Mesenchymal stem cell (in vitro differentiated cells and primary cell): ENCODE results near the gene ZNF547.
A peak's percentile ranks its signal among the peaks of the same experiment; 100 is the strongest.

Experiments used
- DNase-seq: peaks from one replicate; pipeline ENCODE4 v3.0.0-alpha.2; 2013
- H2AFZ ChIP-seq: one replicate; pipeline ENCODE4 v1.6.1; 2013; ENCODE audit warnings: low read depth, mild to moderate bottlenecking, control low read depth, inconsistent platforms, low read length, moderate library complexity
- H2AK5ac ChIP-seq: 2 replicates; pipeline ENCODE4 v1.6.1; 2013; ENCODE audit warnings: low read length, moderate library complexity, mild to moderate bottlenecking, inconsistent platforms; ENCODE audit not compliant: severe bottlenecking
- H2BK120ac ChIP-seq: one replicate; pipeline ENCODE4 v1.6.1; 2013; ENCODE audit warnings: low read depth, mild to moderate bottlenecking, inconsistent platforms, low read length, moderate library complexity
- H2BK12ac ChIP-seq, 2 experiments: one replicate each; pipeline ENCODE4 v1.6.1; 2013; ENCODE audit warnings: inconsistent platforms in 2 of 2, low read length in 2 of 2, mild to moderate bottlenecking in 2 of 2, moderate library complexity in 2 of 2, control low read depth in 1 of 2
- H2BK15ac ChIP-seq: one replicate; pipeline ENCODE4 v1.6.1; 2013; ENCODE audit warnings: mild to moderate bottlenecking, low read depth, inconsistent platforms; ENCODE audit not compliant: poor library complexity, severe bottlenecking
- H2BK5ac ChIP-seq: 2 replicates; pipeline ENCODE4 v1.6.1; 2013; ENCODE audit warnings: low read depth, mild to moderate bottlenecking, low read length, control low read depth, inconsistent platforms; ENCODE audit not compliant: poor library complexity, severe bottlenecking
- H3K14ac ChIP-seq, 2 experiments: one replicate each; pipeline ENCODE4 v1.6.1; 2013; ENCODE audit warnings: inconsistent platforms in 2 of 2, low read length in 2 of 2, control low read depth in 1 of 2, mild to moderate bottlenecking in 1 of 2, moderate library complexity in 1 of 2
- H3K18ac ChIP-seq, 2 experiments: one replicate each; pipeline ENCODE4 v1.6.1; 2013; ENCODE audit warnings: inconsistent platforms in 2 of 2, low read length in 2 of 2, control low read depth in 1 of 2, low read depth in 1 of 2, mild to moderate bottlenecking in 1 of 2
- H3K23ac ChIP-seq, 2 experiments: one replicate each; pipeline ENCODE4 v1.6.1; 2013; ENCODE audit warnings: inconsistent platforms in 2 of 2, low read length in 2 of 2, mild to moderate bottlenecking in 2 of 2, moderate library complexity in 2 of 2, control low read depth in 1 of 2
- H3K27ac ChIP-seq: 2 replicates; pipeline ENCODE4 v1.5.1; 2013; ENCODE audit warnings: mild to moderate bottlenecking, moderate library complexity, low read length, control low read depth, inconsistent platforms; ENCODE audit not compliant: poor library complexity, severe bottlenecking
- H3K27me3 ChIP-seq, 2 experiments: 2 replicates each; pipeline versions ENCODE4 v1.6.1 to v1.7.0; 2013; ENCODE audit warnings: low read length in 2 of 2, mild to moderate bottlenecking in 2 of 2, moderate library complexity in 2 of 2, control low read depth in 1 of 2, inconsistent platforms in 1 of 2; ENCODE audit not compliant: control insufficient read depth in 1 of 2, insufficient read depth in 1 of 2
- H3K36me3 ChIP-seq, 2 experiments: 2 replicates each; pipeline versions ENCODE4 v1.6.1 to v1.7.0; 2013; ENCODE audit warnings: low read length in 2 of 2, control low read depth in 1 of 2, inconsistent platforms in 1 of 2, low read depth in 1 of 2, mild to moderate bottlenecking in 1 of 2; ENCODE audit not compliant: insufficient read depth in 2 of 2, control insufficient read depth in 1 of 2
- H3K4ac ChIP-seq, 2 experiments: one replicate each; pipeline ENCODE4 v1.6.1; 2013; ENCODE audit warnings: inconsistent platforms in 2 of 2, low read length in 2 of 2, mild to moderate bottlenecking in 2 of 2, moderate library complexity in 2 of 2, control low read depth in 1 of 2, low read depth in 1 of 2
- H3K4me1 ChIP-seq: 2 replicates; pipeline ENCODE4 v1.6.1; 2013; ENCODE audit warnings: low read depth, low read length, control low read depth; ENCODE audit not compliant: control insufficient read depth, insufficient read depth
- H3K4me2 ChIP-seq: 2 replicates; pipeline ENCODE4 v1.6.1; 2013; ENCODE audit warnings: low read length, mild to moderate bottlenecking, inconsistent platforms; ENCODE audit not compliant: poor library complexity, severe bottlenecking
- H3K4me3 ChIP-seq, 2 experiments: 2 replicates each; pipeline versions ENCODE4 v1.5.1 to v1.7.0; 2013; ENCODE audit warnings: low read length in 2 of 2, mild to moderate bottlenecking in 2 of 2, control low read depth in 1 of 2, low read depth in 1 of 2; ENCODE audit not compliant: insufficient read depth in 1 of 2
- H3K79me1 ChIP-seq: replicated peaks from 2 replicates; pipeline ENCODE4 v1.6.1; 2013; ENCODE audit warnings: mild to moderate bottlenecking, control low read depth, low read length, inconsistent platforms; ENCODE audit not compliant: poor library complexity, severe bottlenecking
- H3K9ac ChIP-seq: 2 replicates; pipeline ENCODE4 v1.7.0; 2013; ENCODE audit warnings: mild to moderate bottlenecking, low read length, moderate library complexity
- H3K9me3 ChIP-seq: 2 replicates; pipeline ENCODE4 v1.7.0; 2013; ENCODE audit warnings: mild to moderate bottlenecking, low read length; ENCODE audit not compliant: control insufficient read depth
- H4K8ac ChIP-seq: one replicate; pipeline ENCODE4 v1.6.1; 2013; ENCODE audit warnings: inconsistent platforms, mild to moderate bottlenecking, low read length, moderate library complexity
- H4K91ac ChIP-seq: one replicate; pipeline ENCODE4 v1.6.1; 2013; ENCODE audit warnings: mild to moderate bottlenecking, low read length, inconsistent platforms
- WGBS: methylation state at CpG from one replicate; pipeline ENCODE4 v1.1.7; 2013; ENCODE audit warnings: mixed read lengths; 5-methylcytosine and 5-hydroxymethylcytosine counted together

ZNF547 gene

GRCh38 chr19:57377498-57378146 lies 14.3 kb downstream of the ZNF547 start:
- no peak for DNase-seq
- Histone ChIP-seq H2BK120ac (no peak overlapping the region), H3K9ac (no peak overlapping the region), H3K9me3 (peaks cover 61% of the 10 kb centered on the region), H4K8ac (no peak overlapping the region), H2AK5ac (no peak overlapping the region), H3K14ac (no peak overlapping the region), H3K4me1 (no peaks in the 10 kb centered on the region), H3K18ac (no peak overlapping the region), H2BK12ac (no peak overlapping the region), H3K27ac (no peak overlapping the region), H2AFZ (no peak overlapping the region), H3K27me3 (no peaks in the 10 kb centered on the region), H3K36me3 (peaks cover 47 to 59% of the 10 kb centered on the region in 2 experiments), H4K91ac (no peak overlapping the region), H3K4ac (no peak overlapping the region), H3K23ac (no peak overlapping the region), H3K79me1 (no peaks in the 10 kb centered on the region), H3K4me2 (no peak overlapping the region), H3K4me3 (peak overlapping the region in 1 of 2 experiments; percentile 34), H2BK15ac (no peak overlapping the region), H2BK5ac (no peak overlapping the region)
- 100% methylated on average over 1 of the region's 3 CpGs for WGBS

GRCh38 chr19:57380923-57381322 lies 17.6 kb downstream of the ZNF547 start:
- H3K14ac ChIP-seq, result no peak overlapping the region
- no peak overlapping the region for H2AK5ac ChIP-seq
- no peak overlapping the region for H3K4me3 ChIP-seq
- H2BK12ac ChIP-seq, result no peak overlapping the region
- no peaks in the 10 kb centered on the region for H3K79me1 ChIP-seq
- no peak overlapping the region for H3K27ac ChIP-seq
- no peak overlapping the region for H4K91ac ChIP-seq
- H3K27me3 ChIP-seq, result no peaks in the 10 kb centered on the region
- no peak overlapping the region for H3K18ac ChIP-seq
- no peak overlapping the region for H2BK15ac ChIP-seq
- no peak overlapping the region for H3K4me2 ChIP-seq
- H3K9me3 ChIP-seq, result peaks cover 38% of the 10 kb centered on the region
- H3K4ac ChIP-seq, result no peak overlapping the region
- no peak overlapping the region for H2AFZ ChIP-seq
- no peak overlapping the region for H2BK120ac ChIP-seq
- H4K8ac ChIP-seq, result no peak overlapping the region
- no peak overlapping the region for H2BK5ac ChIP-seq
- H3K36me3 ChIP-seq, result peaks cover 16 to 28% of the 10 kb centered on the region in 2 experiments
- H3K9ac ChIP-seq, result no peak overlapping the region
- H3K4me1 ChIP-seq, result no peaks in the 10 kb centered on the region
- DNase-seq, result no peak
- H3K23ac ChIP-seq, result no peak overlapping the region

DNA sequence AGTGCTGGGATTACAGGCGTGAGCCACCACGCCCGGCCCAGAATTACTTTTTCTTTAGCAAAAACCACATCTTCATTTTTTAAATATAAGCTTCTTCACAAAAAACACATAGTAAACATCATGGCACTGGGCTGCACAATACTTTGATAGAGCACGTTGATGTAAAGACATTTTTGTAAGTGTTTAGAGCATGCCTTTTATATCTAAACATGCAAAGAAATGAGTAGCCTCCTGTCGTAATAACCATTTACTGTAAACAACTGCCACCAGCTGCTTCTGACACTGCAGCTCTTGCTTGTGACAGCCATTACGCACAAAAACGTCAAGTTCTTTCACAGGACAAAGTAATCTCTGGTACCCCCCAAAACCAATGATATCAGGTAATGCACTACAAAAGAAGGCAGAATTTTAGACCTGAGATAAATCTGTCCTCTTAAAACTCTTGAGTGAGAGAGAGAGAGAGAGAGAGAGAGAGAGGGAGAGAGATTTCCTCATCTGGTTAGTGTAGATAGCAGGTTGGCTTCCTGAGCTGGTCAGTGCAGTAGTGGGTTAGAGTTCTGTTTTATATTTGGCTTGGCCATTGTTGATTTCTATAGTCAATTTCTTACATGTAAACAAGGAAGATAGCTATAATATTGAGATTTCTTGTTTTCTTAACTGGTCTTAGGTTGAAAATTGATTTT lies 19.6 kb downstream of the ZNF547 start:
- H3K9me3 ChIP-seq, result peaks cover 18% of the 10 kb centered on the region
- peaks cover 3 to 8% of the 10 kb centered on the region in 2 experiments for H3K36me3 ChIP-seq
- no peak overlapping the region for H2BK15ac ChIP-seq
- no peak overlapping the region for H3K18ac ChIP-seq
- no peak overlapping the region for H3K4ac ChIP-seq
- no peak overlapping the region for H2AK5ac ChIP-seq
- no peaks in the 10 kb centered on the region for H3K27me3 ChIP-seq
- H3K9ac ChIP-seq, result no peak overlapping the region
- H3K23ac ChIP-seq, result no peak overlapping the region
- no peak overlapping the region for H3K4me2 ChIP-seq
- no peak overlapping the region for H2AFZ ChIP-seq
- no peak overlapping the region for H3K27ac ChIP-seq
- H3K79me1 ChIP-seq, result no peaks in the 10 kb centered on the region
- no peak overlapping the region for H4K91ac ChIP-seq
- DNase-seq, result peak; percentile 29
- H3K4me1 ChIP-seq, result no peaks in the 10 kb centered on the region
- H3K4me3 ChIP-seq, result no peak overlapping the region
- H4K8ac ChIP-seq, result no peak overlapping the region
- H2BK120ac ChIP-seq, result no peak overlapping the region
- H2BK5ac ChIP-seq, result no peak overlapping the region
- H2BK12ac ChIP-seq, result no peak overlapping the region
- no peak overlapping the region for H3K14ac ChIP-seq
- WGBS, result 84% methylated on average over 6 of the region's 7 CpGs

- Histone ChIP-seq H3K18ac (peak overlapping the region in 1 of 2 experiments; percentile 28), H3K4me3 (peak overlapping the region in 1 of 2 experiments; percentile 91), H3K23ac (no peak overlapping the region), H3K36me3 (peaks cover 7 to 14% of the 10 kb centered on the region in 2 experiments), H2AFZ (peak overlapping the region; percentile 93), H4K91ac (peak overlapping the region; percentile 35), H3K9ac (peak overlapping the region; percentile 96), H2BK12ac (no peak overlapping the region), H3K79me1 (peaks cover 9% of the 10 kb centered on the region), H4K8ac (peak overlapping the region; percentile 78), H3K14ac (no peak overlapping the region), H2AK5ac (no peak overlapping the region), H3K4ac (peak overlapping the region in 1 of 2 experiments; percentile 79), H3K4me1 (peaks cover 2% of the 10 kb centered on the region), H2BK5ac (no peak overlapping the region), H3K4me2 (no peak overlapping the region), H3K27me3 (no peaks in the 10 kb centered on the region), H2BK120ac (no peak overlapping the region), H3K27ac (no peak overlapping the region), H2BK15ac (no peak overlapping the region), H3K9me3 (peaks cover 2% of the 10 kb centered on the region)
- WGBS, result 49% methylated on average over 8 of the region's 11 CpGs
- DNase-seq, result no peak
Measured at GRCh38 chr19:57389194-57389729, 25.9 kb downstream of the ZNF547 start.
